NCI-H748 treated with DMSO at 0.1 percent for 48 hours (cell line): ENCODE data around the gene TSC2.
"Not testable (repeated sequence)": the region's sequence is repeated elsewhere in the genome, so short reads cannot be mapped to it uniquely, and the experiment has no call there.

ENCODE experiments used
- DNase-seq: peaks from one replicate; lab custom pipeline; 2025; lab: John Stamatoyannopoulos, UW

The TSC2 gene

GRCh38 chr16:2009791-2010510, 37.8 kb upstream of the TSC2 start, which contains the start of gene ZNF598:
ZNF598 (minus strand) TSS chr16:2009821.
- peak; percentile 23 for DNase-seq

- not testable (repeated sequence) for DNase-seq
These were observed 36.1 kb upstream of the TSC2 start for GRCh38 chr16:2011726-2012125.

GRCh38 chr16:2013527-2013926, 34.3 kb upstream of the TSC2 start:
- DNase-seq, result no peak

GRCh38 chr16:2015117-2015946, 32.5 kb upstream of the TSC2 start:
- no peak for DNase-seq

GRCh38 chr16:2015947-2016208, 31.9 kb upstream of the TSC2 start:
- no peak for DNase-seq

GRCh38 chr16:2016407-2016922, 31.3 kb upstream of the TSC2 start:
- DNase-seq, result no peak

- no peak for DNase-seq
These were observed 28.3 kb upstream of the TSC2 start, which contains the start of gene NPW for GRCh38 chr16:2019518-2019920. NPW (plus strand) TSS chr16:2019785.

GRCh38 chr16:2019921-2020831, 27.6 kb upstream of the TSC2 start:
- no peak for DNase-seq

GRCh38 chr16:2022723-2023091, 25.1 kb upstream of the TSC2 start:
- no peak for DNase-seq

GRCh38 chr16:2023092-2024031, 24.4 kb upstream of the TSC2 start:
- peak; percentile 52 for DNase-seq

- no peak for DNase-seq
These were observed 23.8 kb upstream of the TSC2 start for GRCh38 chr16:2024032-2024420.

- no peak for DNase-seq
These were observed 22.5 kb upstream of the TSC2 start for GRCh38 chr16:2025251-2025650.

GRCh38 chr16:2025878-2026460, 21.8 kb upstream of the TSC2 start:
- DNase-seq, result no peak

- DNase-seq, result no peak
These were observed 21.2 kb upstream of the TSC2 start, which contains the start of gene NHERF2 for GRCh38 chr16:2026461-2027023. NHERF2 (plus strand) TSS chr16:2026902; CDS start chr16:2027006, 104 bp downstream.

- no peak for DNase-seq
These were observed 20.5 kb upstream of the TSC2 start for GRCh38 chr16:2027024-2028010.

GRCh38 chr16:2028146-2028545, 19.6 kb upstream of the TSC2 start:
- DNase-seq, result no peak

- DNase-seq, result no peak
These were observed 19.1 kb upstream of the TSC2 start for GRCh38 chr16:2028620-2029220.

- no peak for DNase-seq
These were observed 18.4 kb upstream of the TSC2 start for GRCh38 chr16:2029350-2029749.

- DNase-seq, result no peak
These were observed 17.7 kb upstream of the TSC2 start for GRCh38 chr16:2030036-2030435.
